Right forelimb (tissue), 1 donor: ENCODE data around the gene CLCN2.
"Not testable (repeated sequence)": the region's sequence is repeated elsewhere in the genome, so short reads cannot be mapped to it uniquely, and the experiment has no call there.

ENCODE experiments used
- DNase-seq: peaks from one replicate; pipeline ENCODE4 v3.0.0-alpha.2; 2018

CLCN2 gene

GRCh38 chr3:184343200-184343876 is 18.1 kb downstream of the CLCN2 start:
- DNase-seq = no peak

GRCh38 chr3:184341925-184342324 is 19.5 kb downstream of the CLCN2 start:
- no peak for DNase-seq

GRCh38 chr3:184339451-184340135 is 21.8 kb downstream of the CLCN2 start:
- DNase-seq = not testable (repeated sequence)

GRCh38 chr3:184339001-184339400 is 22.4 kb downstream of the CLCN2 start:
- DNase-seq = no peak

GRCh38 chr3:184338511-184338945 is 22.9 kb downstream of the CLCN2 start:
- DNase-seq = peak; percentile 92

GRCh38 chr3:184337981-184338380 is 23.4 kb downstream of the CLCN2 start:
- DNase-seq = no peak

DNA sequence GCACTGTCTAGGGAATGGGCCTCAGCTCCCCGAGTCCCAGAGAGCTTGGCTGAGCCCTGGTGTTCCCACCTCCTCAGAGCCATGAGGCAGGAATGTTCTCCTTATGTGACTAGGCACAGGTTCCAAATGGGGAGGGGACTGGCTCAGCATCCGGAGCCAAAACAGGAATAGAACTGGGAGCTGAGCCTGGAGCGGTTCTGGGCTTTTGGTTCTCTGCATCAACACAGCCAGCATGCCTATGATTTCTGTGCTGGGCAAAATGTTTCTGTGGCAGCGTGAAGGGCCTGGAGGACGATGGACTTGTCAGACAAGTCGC is 24.0 kb downstream of the CLCN2 start, which contains the start of gene FAM131A:
FAM131A (plus strand) TSS at position 202 of the 316 bp plus-strand sequence; CDS start at position 233, 31 bp downstream.
- peak; percentile 87 for DNase-seq

- DNase-seq = peak; percentile 66
These were observed 24.6 kb downstream of the CLCN2 start for GRCh38 chr3:184336547-184337398.

DNA sequence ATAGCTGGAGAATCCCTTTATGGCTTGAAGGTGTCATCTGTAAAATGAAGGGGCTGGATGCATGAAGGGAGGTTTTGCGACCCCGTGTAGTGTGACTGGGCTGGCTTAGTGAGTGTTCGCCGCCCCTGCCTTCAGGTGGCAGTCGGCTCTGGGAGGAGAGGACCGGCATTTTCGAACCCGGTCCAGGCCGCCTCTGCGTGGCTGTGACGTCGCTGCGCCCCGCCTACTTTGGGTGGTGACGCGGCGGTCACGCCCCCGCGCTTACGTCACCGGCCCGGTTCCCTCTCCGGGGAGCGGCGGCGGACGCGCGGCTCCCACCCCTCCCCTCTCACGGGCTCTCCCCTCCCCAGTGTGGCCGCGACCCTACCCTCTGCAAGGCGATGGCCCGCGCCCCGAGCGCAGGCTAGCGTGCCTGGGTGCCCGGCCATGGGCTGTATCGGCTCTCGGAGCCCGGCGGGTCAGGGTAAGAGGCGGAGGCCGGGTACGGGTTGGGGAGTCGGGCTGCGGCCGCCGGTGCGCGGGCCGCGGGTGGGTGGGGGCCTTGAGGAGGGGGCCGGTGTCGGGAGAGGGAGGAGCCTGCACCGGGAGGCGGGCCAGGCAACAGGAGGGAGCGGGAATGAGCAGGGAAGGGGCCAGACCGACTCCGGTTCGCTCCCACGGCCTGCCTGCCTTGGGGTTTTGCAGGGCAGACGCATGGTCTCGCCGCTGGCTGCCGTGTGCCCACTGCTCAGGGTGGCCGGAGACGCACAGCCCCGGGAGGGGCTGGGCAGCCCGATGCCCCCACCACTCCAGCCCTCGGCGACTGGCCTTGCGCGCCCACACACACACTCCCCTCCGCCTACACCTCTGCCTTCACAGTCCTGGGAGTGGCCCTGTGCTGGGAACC is 25.5 kb downstream of the CLCN2 start:
- DNase-seq = peak; percentile 94

- no peak for DNase-seq
These were observed 26.1 kb downstream of the CLCN2 start for GRCh38 chr3:184335291-184335660.

- no peak for DNase-seq
These were observed 26.8 kb downstream of the CLCN2 start for GRCh38 chr3:184334470-184335158.

DNA sequence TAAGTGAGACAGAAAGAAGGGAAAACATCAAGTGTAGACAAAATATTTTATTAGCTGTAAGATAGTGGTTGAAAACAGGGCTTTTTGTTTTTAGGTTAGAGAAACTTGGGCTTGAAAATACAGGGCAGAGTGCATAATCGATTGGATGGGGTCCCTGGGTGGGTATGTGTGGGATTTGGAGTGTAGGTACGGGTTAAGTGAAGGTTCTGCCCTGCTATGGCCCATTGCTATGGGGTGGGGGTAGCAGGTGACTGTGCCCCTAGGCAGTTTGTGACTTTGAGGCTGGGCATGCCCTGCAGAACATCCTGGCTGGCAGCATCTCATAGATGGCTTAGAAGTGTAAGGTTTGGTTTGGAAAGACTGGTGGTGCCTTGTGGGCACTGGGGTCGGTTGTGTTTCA is 27.7 kb downstream of the CLCN2 start:
- no peak for DNase-seq

- no peak for DNase-seq
These were observed 28.2 kb downstream of the CLCN2 start for GRCh38 chr3:184333190-184333589.

- no peak for DNase-seq
These were observed 28.9 kb downstream of the CLCN2 start for GRCh38 chr3:184332370-184333090.

DNA sequence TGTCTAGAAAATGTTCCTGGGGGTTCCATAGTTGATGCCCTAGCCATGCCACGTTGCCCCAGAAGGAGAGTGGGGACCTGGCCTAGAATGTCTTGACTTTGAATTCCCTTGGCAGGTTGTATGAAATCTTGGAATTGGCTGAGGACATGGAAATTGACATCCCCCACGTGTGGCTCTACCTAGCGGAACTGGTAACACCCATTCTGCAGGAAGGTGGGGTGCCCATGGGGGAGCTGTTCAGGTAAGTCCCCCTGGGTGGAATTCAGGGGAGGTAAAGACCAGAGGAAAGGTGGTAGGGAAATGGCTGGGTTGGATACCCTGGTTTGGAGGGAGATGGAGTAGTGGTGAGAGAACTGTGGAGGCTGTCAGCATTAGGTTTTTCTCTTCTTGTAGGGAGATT is 32.9 kb downstream of the CLCN2 start:
- DNase-seq = no peak

DNA sequence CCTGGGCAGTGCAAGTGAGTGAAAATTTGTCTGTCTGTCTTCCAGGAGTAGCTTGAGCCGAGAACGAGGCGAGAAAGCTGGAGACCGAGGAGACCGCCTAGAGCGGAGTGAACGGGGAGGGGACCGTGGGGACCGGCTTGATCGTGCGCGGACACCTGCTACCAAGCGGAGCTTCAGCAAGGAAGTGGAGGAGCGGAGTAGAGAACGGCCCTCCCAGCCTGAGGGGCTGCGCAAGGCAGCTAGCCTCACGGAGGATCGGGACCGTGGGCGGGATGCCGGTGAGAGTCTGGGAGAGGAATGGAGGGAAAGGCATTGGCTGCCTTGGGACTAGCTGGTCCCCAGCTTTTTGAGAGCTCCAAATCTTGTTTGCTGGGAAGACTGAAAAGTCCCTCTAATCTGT is 34.2 kb downstream of the CLCN2 start:
- DNase-seq = no peak

- no peak for DNase-seq
These were observed 35.6 kb downstream of the CLCN2 start for GRCh38 chr3:184325715-184326369.

- no peak for DNase-seq
These were observed 36.1 kb downstream of the CLCN2 start for GRCh38 chr3:184325269-184325668.

GRCh38 chr3:184323696-184324095 is 37.7 kb downstream of the CLCN2 start:
- DNase-seq = no peak

DNA sequence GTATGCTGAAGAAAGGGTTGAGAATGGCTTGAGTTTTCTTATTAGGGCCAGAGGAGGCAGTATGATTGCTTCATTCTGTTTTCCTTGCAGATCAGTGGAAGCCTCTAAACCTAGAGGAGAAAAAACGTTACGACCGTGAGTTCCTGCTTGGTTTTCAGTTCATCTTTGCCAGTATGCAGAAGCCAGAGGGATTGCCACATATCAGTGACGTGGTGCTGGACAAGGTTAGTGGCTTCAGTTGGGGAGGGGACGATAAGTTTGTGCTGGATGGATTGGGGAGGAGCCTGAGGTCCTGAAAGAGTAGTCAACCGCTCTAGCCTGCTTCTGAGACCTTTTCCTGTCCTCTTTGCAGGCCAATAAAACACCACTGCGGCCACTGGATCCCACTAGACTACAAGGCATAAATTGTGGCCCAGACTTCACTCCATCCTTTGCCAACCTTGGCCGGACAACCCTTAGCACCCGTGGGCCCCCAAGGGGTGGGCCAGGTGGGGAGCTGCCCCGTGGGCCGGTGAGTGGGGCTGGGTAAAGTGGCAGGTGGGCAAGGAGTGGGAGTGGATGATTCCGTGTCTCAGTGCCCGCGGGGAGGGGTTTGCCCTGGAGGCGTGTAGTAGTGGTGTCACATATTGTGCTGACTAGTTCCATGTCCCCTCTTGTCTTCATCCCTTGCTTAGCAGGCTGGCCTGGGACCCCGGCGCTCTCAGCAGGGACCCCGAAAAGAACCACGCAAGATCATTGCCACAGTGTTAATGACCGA is 38.5 kb downstream of the CLCN2 start:
- DNase-seq = no peak
